Fibroblast of villous mesenchyme (primary cell): Measurements from ENCODE around the gene ADAM19. TPM values are rescaled to one million over a fixed set of nuclear protein-coding genes. Genes with fewer than 3 reads are reported as not detected.

Experiments used
- DNase-seq: peaks from one replicate; pipeline ENCODE4 v3.0.0-alpha.2; 2010; ENCODE audit warnings: low read depth
- H3K4me3 ChIP-seq: 2 replicates; pipeline ENCODE4 v1.5.1; 2011; ENCODE audit warnings: low read depth, mild to moderate bottlenecking, low read length
- CTCF ChIP-seq: IDR thresholded peaks from 2 replicates; pipeline ENCODE4 v1.5.1; 2012; ENCODE audit warnings: low read depth, mild to moderate bottlenecking, low read length; ENCODE audit not compliant: insufficient read depth
- total RNA-seq: library from RNA; depleted of rRNA; stranded (reverse); fragments of >200 nt; gene quantifications from 2 replicates; pipeline ENCODE4 v1.2.3, GENCODE V29; 2012

Gene ADAM19
- total RNA-seq, 1 donor, result 89.8 TPM

GRCh38 chr5:157597277-157597676 lies 21.7 kb upstream of the ADAM19 start:
- H3K4me3 ChIP-seq, result no peak overlapping the region
- no peak for DNase-seq
- TF ChIP-seq CTCF, result no peak

GRCh38 chr5:157596487-157596886 lies 20.9 kb upstream of the ADAM19 start:
- no peak for DNase-seq
- no peak overlapping the region for H3K4me3 ChIP-seq
- TF ChIP-seq CTCF, result no peak

- H3K4me3 ChIP-seq, result no peak overlapping the region
- DNase-seq, result no peak
- no peak for TF ChIP-seq CTCF
These were observed 19.3 kb upstream of the ADAM19 start for GRCh38 chr5:157594675-157595459.

- no peak for TF ChIP-seq CTCF
- no peak overlapping the region for H3K4me3 ChIP-seq
- DNase-seq, result no peak
These were observed 18.7 kb upstream of the ADAM19 start for GRCh38 chr5:157594257-157594656.

- no peak for TF ChIP-seq CTCF
These were observed 17.6 kb upstream of the ADAM19 start for GRCh38 chr5:157593052-157593757.

GRCh38 chr5:157592594-157592993 lies 17.0 kb upstream of the ADAM19 start:
- no peak for TF ChIP-seq CTCF
- no peak for DNase-seq
- H3K4me3 ChIP-seq, result no peak overlapping the region

More at GRCh38 chr5:157593052-157593757, 17.6 kb upstream of the ADAM19 start:
- no peak for DNase-seq
- no peak overlapping the region for H3K4me3 ChIP-seq
